GM04503 (cell line): Measurements from ENCODE around the gene DUSP23.

Experiments used
- DNase-seq: peaks from one replicate; pipeline ENCODE4 v3.0.0-alpha.2; 2012; ENCODE audit warnings: low read depth

DUSP23 gene

DNA sequence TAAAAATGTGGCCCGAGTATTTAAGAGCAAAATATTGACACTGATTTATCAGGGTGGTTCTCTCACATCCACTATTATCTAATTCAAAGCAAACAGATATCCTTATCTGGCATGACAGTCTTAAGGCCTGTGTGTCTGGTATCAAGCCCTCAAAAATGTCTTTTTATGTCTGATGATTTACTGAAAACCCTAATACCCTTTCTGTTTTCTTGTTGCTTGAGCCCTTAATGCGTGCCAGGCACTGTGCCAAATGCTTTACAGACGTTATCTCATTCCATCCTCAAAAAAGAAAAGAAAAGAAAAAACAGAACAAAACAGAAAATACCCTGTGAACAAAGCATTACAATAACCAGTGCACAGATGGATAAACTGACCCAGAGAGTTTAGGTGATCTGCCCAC is 5.7 kb downstream of the DUSP23 start:
- no peak for DNase-seq

GRCh38 chr1:159786966-159787365 is 6.2 kb downstream of the DUSP23 start:
- DNase-seq = peak; percentile 19

- DNase-seq = no peak
Observed at GRCh38 chr1:159790237-159790917, 9.6 kb downstream of the DUSP23 start.

DNA sequence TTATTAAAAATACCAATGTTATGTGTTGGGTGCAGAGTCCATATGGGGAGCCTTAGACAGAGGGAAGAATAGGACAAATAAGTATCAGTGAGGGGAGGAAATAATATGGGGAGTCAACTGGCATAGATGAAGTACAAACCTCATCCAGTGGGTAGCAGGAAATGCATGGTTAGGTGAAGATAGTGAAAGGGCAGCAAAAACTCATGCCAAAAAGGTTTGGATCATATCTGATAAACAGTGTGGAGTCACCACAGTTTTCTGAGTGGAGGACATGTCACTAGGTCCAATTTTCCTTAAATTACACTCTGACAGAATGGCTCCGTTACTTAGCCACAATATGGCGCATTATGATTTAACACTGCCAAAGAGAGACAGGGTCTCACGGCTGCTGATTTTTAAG is 10.3 kb downstream of the DUSP23 start:
- DNase-seq = no peak

DNA sequence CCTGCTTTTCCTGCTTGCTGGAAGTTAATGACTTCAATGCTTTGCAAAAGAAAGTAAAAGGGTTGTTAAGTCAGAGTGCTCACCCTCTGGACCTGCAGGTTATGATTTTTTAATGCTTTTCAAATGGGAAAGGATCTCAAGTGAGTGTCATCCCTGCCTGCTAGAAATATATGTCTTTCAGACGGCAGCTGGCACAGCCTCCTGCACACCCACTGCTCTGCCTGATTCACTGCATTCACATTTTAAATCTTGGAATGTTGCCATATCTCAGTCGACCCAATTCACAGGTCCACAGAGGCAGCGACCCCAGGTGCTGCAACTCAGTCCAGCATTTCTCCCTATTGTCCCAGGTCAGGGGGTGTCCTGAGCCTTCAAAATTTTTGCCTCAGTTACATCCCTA is 10.7 kb downstream of the DUSP23 start:
- DNase-seq = no peak

- no peak for DNase-seq
Observed at GRCh38 chr1:159795534-159795933, 14.8 kb downstream of the DUSP23 start.

- peak; percentile 50 for DNase-seq
Observed at GRCh38 chr1:159798893-159799292, 18.1 kb downstream of the DUSP23 start.

DNA sequence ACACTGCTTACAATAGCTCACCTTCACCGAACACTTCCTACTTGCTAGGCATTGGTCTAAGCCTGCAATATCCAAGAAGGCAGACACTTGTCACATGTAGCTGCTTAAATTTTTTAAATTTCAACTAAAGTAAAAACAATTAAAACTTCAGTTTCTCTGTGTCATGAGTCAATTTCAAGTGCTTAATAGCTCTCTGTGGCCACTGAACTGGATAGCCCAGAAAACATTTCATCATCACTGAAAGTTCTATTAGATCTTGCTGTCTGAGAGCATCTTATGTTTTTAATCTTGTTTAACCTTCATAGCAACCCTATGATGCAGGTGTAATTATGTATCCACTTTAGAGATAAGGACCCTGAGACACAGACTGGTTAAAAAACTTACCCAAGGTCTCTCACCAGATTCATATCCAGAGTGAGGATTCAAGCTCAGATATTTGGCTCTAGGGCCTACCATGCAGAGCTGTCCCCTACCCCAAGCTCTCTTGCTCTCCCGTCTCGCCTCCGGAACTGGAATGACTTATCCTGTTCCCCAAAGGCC is 18.8 kb downstream of the DUSP23 start:
- no peak for DNase-seq

GRCh38 chr1:159800177-159800930 is 19.6 kb downstream of the DUSP23 start:
- DNase-seq = no peak

DNA sequence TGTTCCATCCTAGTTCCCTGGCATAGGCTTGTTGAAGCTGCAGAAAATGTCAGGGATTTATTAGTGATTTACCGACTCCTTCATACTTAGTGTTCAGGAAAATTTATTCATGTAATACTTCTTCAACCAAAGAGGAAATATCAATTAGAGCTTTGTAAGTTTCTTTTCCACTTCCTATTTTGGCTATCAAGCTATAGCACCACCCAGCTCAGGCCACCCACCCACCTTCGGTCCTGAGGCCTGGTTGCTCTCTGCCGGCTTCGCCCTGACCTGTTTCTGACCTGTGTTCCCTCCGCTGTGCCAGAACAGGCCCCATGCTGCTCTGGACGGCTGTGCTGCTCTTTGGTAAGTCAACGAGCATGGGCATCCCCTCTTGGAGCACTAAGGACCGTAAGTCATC is 21.3 kb downstream of the DUSP23 start, which contains the start of gene FCRL6:
Gene FCRL6 (plus strand): TSS at position 250 of the 400 bp plus-strand sequence. CDS start 65 bp downstream, at position 315.
- DNase-seq = no peak

DNA sequence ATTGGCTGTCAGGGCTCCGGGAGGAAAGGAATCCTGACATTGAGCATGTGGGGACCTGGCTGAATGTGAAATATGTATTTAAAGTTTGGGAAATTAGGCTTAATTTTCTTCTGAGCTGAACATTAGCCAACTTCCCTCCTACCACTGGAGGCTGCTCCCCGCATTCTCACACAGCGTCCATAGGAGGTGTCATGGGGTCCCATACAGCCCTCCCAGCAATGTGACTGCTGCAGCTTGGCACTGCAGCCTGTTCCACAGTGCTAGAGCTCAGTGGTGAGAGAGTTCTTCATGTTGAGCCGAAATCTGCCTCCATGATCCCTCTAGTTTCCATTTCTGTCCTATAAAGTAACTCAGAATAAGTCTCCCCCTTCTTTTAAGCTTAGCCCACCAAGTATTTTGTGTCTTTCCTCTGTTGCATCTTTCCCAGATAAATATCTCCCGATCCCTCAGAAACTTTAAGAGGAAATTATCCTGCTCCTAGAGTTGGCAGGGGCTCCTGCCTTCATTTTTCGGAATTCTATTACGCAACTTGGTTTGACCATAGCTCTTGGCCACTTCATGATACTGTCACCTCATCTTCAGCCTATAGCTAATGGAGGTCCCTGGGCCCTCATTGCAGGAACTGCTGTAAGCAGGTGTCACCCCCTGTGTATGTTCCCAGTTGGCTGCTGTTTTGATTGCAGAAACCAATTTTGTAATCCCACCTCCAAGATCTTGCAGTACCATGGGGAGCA is 23.4 kb downstream of the DUSP23 start:
- DNase-seq = no peak

- no peak for DNase-seq
Observed at GRCh38 chr1:159804924-159805323, 24.2 kb downstream of the DUSP23 start.

GRCh38 chr1:159815926-159816325 is 35.2 kb downstream of the DUSP23 start:
- no peak for DNase-seq

DNA sequence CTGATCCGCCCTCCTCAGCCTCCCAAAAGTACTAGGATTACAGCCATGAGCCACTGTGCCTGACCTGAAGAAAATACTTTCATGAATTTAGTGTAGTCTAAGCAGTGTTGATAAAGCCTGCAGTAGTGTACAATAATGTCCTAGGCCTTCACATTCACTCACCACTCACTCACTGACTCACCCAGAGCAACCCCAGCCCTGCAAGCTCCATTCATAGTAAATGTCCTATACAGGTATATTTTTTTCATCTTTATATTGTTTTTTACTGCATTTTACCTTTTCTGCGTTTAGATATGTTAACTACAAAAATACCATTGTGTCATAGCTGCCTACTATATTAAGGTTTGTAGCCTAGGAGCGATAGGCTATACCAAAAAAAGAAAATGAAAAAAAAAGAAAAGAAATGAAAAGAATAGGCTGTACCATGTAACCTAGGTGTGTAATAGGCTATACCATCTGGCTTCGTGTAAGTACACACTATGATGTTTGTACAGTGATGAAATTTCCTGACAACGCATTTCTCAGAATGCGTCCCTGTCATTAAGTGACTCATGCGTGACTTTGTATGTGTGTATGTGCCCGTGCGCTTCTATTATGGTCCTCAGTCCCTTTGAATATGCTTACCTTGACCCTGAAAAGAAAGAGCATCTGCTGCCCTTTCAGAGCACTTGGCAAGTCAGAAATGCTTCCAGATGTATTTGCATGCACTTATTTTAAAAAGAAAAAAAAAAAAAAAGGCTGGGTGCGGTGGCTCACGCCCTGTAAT is 36.7 kb downstream of the DUSP23 start:
- DNase-seq = no peak

GRCh38 chr1:159821171-159821867 is 40.6 kb downstream of the DUSP23 start:
- DNase-seq = no peak

GRCh38 chr1:159823406-159823805 is 42.6 kb downstream of the DUSP23 start:
- no peak for DNase-seq

DNA sequence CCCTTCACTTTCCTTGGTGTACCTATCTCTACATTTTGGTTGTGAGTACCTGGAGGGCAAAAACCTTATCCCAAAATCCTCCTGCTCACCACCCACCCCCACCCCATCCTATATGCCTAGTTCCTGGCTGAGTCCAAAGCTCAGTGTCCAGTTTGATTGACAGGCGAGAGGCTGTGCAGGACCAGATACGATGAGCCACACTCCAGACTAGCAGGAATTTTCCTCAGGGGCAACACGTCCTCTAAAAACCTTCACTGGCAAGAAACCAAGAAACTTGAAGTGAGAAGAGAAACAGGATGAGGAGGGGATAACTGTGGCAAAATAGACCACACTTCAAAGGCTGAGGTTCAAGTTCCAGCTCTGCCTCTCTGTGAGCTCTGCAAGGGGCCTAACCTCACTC is 44.8 kb downstream of the DUSP23 start:
- DNase-seq = no peak

- no peak for DNase-seq
Observed at GRCh38 chr1:159826441-159827101, 45.8 kb downstream of the DUSP23 start, which contains the start of gene SLAMF8. Gene SLAMF8 (plus strand): TSS chr1:159826873. CDS start chr1:159826899, 26 bp downstream.

DNA sequence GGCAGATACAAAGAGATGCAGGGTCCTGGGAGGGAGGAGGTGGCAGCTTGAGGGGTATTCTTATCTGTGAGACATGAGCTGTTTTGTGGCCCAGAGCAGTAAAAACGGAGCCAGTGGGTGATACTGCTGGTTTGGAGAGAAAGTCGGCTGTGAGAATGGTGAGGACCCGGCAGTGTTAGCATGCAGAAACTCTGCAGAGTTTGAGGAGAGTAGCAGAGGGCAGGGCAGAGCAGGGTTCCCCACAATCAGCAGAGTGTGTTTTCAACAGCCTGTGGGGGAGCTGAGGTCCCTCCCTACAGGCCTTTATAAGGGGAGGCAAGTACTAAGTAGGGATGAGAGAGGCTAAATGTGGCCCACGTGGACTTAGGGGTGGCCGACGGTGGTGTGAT is 46.3 kb downstream of the DUSP23 start:
- no peak for DNase-seq

GRCh38 chr1:159827549-159827948 is 46.8 kb downstream of the DUSP23 start:
- DNase-seq = no peak

DNA sequence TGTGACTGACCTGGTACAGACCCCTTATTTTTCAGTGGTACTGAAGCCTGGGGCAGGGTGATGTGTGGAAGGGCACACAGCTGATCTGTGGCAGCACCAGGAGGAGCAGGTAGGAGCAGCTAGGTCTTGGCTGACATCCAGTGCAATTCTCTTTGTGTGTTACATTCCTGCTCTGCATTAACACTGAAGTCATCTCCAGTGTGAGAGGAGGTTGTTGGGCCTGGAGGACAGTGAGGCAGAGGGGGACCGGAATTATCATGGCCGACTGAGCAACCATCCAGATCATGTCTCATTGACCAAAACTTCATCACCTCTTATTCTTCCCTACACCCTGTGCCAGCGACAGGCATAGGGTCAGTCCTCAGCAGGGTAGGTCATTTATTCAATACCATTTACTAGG is 47.4 kb downstream of the DUSP23 start:
- no peak for DNase-seq
